ENCODE data around the gene ARVCF.

GRCh38 chr22:19951346-19951745 lies 65.3 kb downstream of the ARVCF start:
- TF ChIP-seq CTCF (IDR thresholded peaks at IDR 0.05 in 2 of 3, conservative IDR thresholded peaks at IDR 0.05 in 1 of 3; ENCODE audit: insufficient read depth in 2 of 3, low read depth in 1 of 3, low read length in 3 of 3), result no peak
- no peak for TF ChIP-seq NFRKB (IDR thresholded peaks at IDR 0.05; ENCODE audit: low read depth)
- TF ChIP-seq ZNF232 (CRISPR knock-in tag; IDR thresholded peaks at IDR 0.05), result no peak
- TF ChIP-seq MAFK (IDR thresholded peaks at IDR 0.05; ENCODE audit: low read length), result no peak
- TF ChIP-seq, protein P1, sequence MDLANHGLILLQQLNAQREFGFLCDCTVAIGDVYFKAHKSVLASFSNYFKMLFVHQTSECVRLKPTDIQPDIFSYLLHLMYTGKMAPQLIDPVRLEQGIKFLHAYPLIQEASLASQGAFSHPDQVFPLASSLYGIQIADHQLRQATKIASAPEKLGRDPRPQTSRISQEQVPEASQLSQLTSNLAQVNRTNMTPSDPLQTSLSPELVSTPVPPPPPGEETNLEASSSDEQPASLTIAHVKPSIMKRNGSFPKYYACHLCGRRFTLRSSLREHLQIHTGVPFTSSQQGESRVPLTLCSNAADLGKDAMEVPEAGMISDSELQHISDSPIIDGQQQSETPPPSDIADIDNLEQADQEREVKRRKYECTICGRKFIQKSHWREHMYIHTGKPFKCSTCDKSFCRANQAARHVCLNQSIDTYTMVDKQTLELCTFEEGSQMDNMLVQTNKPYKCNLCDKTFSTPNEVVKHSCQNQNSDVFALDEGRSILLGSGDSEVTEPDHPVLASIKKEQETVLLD (IDR thresholded peaks at IDR 0.05), result no peak
- TF ChIP-seq JUND (IDR thresholded peaks at IDR 0.05; ENCODE audit: borderline replicate concordance, low read depth, low read length), result no peak
- TF ChIP-seq JUND (tag; IDR thresholded peaks at IDR 0.05; ENCODE audit: borderline replicate concordance, low read depth, low read length), result no peak
- TF ChIP-seq, protein P2, sequence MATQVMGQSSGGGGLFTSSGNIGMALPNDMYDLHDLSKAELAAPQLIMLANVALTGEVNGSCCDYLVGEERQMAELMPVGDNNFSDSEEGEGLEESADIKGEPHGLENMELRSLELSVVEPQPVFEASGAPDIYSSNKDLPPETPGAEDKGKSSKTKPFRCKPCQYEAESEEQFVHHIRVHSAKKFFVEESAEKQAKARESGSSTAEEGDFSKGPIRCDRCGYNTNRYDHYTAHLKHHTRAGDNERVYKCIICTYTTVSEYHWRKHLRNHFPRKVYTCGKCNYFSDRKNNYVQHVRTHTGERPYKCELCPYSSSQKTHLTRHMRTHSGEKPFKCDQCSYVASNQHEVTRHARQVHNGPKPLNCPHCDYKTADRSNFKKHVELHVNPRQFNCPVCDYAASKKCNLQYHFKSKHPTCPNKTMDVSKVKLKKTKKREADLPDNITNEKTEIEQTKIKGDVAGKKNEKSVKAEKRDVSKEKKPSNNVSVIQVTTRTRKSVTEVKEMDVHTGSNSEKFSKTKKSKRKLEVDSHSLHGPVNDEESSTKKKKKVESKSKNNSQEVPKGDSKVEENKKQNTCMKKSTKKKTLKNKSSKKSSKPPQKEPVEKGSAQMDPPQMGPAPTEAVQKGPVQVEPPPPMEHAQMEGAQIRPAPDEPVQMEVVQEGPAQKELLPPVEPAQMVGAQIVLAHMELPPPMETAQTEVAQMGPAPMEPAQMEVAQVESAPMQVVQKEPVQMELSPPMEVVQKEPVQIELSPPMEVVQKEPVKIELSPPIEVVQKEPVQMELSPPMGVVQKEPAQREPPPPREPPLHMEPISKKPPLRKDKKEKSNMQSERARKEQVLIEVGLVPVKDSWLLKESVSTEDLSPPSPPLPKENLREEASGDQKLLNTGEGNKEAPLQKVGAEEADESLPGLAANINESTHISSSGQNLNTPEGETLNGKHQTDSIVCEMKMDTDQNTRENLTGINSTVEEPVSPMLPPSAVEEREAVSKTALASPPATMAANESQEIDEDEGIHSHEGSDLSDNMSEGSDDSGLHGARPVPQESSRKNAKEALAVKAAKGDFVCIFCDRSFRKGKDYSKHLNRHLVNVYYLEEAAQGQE (IDR thresholded peaks at IDR 0.05; ENCODE audit: borderline replicate concordance), result no peak
- TF ChIP-seq, protein P2 (CRISPR knock-in tag; IDR thresholded peaks at IDR 0.05; ENCODE audit: low read depth), result no peak
- TF ChIP-seq CBFB (CRISPR knock-in tag; IDR thresholded peaks at IDR 0.05), result no peak
- no peak for TF ChIP-seq TOE1 (IDR thresholded peaks at IDR 0.05; ENCODE audit: borderline replicate concordance)
- no peak for TF ChIP-seq TOE1 (CRISPR knock-in tag; IDR thresholded peaks at IDR 0.05; ENCODE audit: borderline replicate concordance, low read depth)
- TF ChIP-seq EP400 (IDR thresholded peaks at IDR 0.05), result no peak

All from K562 (cell line).